Right lobe of liver (tissue), 4 donors: ENCODE measurements around the gene LRMDA.
"Not testable (repeated sequence)": the region's sequence is repeated elsewhere in the genome, so short reads cannot be mapped to it uniquely, and the experiment has no call there.

Experiments used
- CTCF ChIP-seq, 4 donors: fragments of 200-600 bp in 3 of 4; fragments of 450-650 bp in 1 of 4; IDR thresholded peaks; one replicate each; pipeline versions ENCODE4 v1.5.1 to v1.8.0; 2016 to 2022; ENCODE audit warnings: antibody characterized with exemption in 4 of 4, mild to moderate bottlenecking in 2 of 4
- POLR2A ChIP-seq: fragments of 450-650 bp; IDR thresholded peaks from one replicate; pipeline ENCODE4 v1.6.1; 2017; ENCODE audit warnings: antibody characterized with exemption, mild to moderate bottlenecking
- donor health status: DM: no; HTN: no; CAD: no.
- donor health status: DM: no; HTN: no; CAD: no.
- donor health status: DM: no; HTN: yes; CAD: no.

- not testable (repeated sequence) for TF ChIP-seq CTCF (IDR thresholded peaks at IDR 0.05); POLR2A
These were observed 318.9 kb downstream of the LRMDA start for GRCh38 chr10:75750093-75750875.
